HG02885 (cell line): ENCODE results near the gene TENT5C.

Source experiments
- ATAC-seq: cut with Tn5 transposase; IDR thresholded peaks from one replicate; pipeline ENCODE4 v1.9.1; 2021; ENCODE audit warnings: mild to moderate bottlenecking; ENCODE audit not compliant: unreplicated experiment, poor library complexity

TENT5C gene

DNA sequence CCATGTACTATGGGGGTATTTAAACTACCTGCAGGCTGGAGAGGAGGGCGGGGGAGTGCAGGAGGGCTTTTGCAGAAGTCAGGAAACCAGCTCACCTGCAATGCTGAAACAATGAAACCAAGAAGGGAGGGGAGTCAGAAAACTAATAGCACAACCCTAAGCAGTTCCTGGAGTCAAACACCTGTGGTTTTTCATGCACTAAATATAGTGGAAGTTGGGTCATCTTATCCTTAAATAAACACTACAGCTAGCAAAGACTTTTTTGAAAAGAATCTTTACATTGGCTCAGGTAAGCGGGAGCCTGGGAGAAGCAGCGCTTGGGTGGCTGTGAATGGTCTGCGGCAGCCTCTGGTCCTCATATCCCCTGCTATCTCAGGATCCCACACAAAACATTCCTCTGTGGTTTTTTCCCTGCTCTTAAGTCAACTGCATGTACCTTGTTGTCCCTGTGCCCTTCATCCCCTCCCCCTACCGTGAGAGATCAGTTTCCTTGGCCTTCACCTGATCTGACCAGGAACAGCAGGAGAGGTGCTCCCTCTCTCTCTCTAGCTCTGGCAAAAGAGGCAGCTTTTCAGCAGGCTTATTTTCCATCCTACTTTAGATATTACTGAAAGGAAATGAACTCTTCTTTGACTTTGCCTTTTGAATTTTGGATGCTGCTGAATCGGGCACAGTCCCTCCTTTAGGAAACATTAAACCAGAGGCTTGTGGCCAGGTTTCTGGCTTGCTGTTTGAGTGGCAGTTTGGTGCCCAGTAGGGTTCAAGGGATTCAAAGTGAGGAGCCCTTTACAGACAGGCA is 26.6 kb downstream of the TENT5C start:
- ATAC-seq = peak; percentile 68

DNA sequence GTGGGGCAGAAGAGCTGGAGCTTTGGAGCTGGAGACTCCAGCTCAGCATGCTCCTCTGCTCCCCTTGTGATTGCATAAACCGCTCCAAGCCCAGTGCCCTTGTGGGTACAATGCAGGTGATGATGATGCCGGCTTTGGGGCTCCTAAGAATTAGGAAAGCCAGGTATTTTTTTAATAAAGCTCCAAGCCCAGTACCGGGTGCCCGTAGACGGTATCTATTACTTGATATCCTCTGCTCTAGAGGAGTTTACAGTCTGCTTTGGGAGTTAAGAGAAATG is 27.2 kb downstream of the TENT5C start:
- ATAC-seq = no peak

GRCh38 chr1:117633423-117633822 is 27.6 kb downstream of the TENT5C start:
- no peak for ATAC-seq

GRCh38 chr1:117633936-117634335 is 28.1 kb downstream of the TENT5C start:
- no peak for ATAC-seq

DNA sequence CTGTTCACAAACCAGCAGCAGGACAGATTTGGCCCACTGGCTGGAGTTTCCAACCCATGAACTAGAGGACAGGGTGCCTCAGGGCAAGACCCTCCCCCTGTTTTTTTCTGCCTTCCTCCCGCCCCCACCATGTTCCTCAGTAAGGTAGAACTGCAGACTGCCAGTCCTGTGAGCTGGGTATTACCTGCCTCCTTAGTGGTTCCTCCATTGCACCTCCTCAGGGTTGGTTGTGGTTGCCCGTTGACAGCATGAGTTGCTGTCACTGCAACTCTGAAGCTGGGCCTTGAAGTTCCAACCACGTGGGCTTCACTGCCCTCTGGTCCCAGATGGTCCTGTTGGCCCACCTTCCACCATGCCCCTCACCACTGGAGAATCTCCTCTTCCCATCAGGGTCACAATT is 28.8 kb downstream of the TENT5C start:
- ATAC-seq = no peak

DNA sequence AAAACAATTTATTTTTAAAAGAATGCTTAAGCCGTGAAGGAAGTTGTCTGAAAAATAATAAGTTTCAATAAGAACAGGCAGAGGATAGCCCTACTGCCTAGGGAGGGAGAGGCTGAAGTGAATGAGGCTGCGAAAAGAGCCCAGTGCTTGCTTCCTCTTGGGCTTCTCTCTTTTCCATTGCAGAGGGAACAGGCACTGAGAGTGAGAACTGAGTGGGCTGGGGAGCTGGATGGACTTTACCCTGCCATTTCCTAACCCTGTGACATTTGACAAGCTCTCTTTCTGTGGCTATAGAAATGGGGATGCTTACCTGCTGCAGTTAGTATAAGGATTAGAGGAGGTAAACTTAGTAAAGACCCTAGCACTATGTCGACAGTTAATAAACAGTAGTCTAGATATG is 30.0 kb downstream of the TENT5C start:
- ATAC-seq = no peak

GRCh38 chr1:117636637-117637425 is 31.0 kb downstream of the TENT5C start:
- ATAC-seq = no peak

DNA sequence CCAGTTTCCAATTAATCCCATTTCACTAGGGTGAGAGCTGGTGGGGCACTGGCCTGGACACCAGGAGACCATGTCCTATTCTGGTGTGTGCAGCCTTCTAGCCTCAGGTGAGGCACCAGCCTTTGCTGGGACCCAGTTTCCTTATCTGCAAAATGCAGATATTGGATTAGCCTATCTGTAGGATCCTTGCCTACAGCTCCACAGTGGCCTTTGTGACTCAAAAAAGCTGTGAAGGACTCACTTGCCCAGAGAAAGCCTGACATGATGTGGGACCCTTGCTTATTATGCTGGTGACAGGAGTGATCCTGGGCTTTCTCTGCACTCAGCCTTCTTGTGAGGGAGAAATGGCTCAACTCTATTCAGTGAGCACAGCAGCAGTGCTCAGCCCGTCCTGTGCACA is 32.3 kb downstream of the TENT5C start:
- no peak for ATAC-seq

- no peak for ATAC-seq
These were observed 32.9 kb downstream of the TENT5C start for GRCh38 chr1:117638759-117639158.

GRCh38 chr1:117639741-117640140 is 33.9 kb downstream of the TENT5C start:
- no peak for ATAC-seq

GRCh38 chr1:117641536-117641935 is 35.7 kb downstream of the TENT5C start:
- no peak for ATAC-seq

GRCh38 chr1:117642963-117643362 is 37.1 kb downstream of the TENT5C start:
- peak; percentile 71 for ATAC-seq

DNA sequence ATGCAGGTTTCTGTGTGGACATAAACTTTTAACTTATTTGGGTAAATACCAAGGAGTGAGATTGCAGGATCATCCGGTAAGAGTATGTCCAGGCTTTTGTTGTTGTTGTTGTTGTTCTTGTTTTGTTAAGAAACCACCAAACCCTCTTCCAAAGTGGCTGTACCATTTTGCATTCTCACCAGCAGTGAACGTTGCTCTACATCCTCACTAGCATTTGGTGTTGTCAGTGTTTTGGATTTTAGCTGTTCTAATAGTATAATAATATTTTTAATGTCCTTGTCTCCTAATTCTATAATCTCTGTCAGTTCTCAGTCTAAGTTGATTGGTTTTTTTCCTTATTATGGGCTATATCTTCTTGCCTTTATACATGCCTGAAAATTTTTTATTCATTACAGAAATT is 37.8 kb downstream of the TENT5C start:
- no peak for ATAC-seq

- peak; percentile 88 for ATAC-seq
These were observed 39.0 kb downstream of the TENT5C start for GRCh38 chr1:117644696-117645311.

GRCh38 chr1:117645343-117645742 is 39.5 kb downstream of the TENT5C start:
- no peak for ATAC-seq

DNA sequence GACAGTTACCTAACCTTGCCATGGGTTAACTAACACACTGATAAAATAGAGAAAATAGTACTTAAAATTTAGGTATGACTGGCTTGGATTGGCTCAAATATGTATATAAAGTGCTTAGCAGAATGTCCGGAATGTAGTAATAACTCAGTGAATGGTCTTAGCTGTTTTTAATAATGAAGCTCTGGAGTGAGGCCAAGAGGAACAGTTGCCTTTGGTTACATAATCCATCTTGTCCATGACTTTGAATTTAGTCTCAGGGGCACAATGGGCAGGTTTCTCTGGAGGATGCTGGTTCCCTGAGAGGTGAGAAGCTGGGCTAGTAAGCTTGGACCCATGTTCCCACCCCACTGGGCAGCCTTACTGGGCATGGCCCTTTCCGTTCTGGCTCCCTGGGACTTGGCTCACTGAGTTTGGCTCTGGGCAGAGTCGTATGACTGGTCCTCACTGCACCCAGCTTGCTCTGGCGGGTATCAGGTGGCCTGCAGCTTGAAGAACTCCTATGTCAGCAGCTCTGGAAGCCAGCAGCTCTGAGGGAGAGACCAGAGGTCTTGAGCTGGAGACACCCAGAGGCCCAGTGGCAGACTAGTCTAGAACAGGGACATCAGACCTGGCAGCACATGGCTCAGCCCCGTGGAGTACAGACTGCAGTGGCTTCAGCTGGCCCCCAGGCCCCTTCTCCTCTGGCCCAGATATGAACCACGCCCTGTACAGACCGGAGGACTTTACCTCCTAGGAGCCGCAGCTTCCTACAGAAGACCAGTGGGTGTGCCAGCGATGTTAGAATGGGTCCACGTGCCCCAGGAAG is 40.4 kb downstream of the TENT5C start:
- ATAC-seq = no peak

DNA sequence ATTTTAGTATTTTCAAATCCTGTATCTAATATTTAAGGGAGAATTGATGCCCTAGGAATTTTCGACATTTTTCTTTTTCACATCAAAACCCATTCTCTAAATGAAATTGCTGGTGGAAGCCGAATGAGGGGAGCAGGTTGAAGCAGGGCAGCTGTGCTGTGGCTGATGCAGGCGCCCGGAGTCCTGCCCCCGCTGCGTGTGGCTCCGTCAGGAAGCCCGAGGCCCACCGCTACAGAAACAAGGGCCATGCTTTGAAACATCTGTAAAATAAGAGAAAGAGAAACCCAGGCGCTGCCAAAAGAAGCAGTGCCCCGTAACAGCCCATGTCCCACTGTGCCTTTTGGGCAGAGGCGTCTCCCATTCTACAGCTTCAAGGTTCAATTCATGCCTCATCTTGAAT is 41.1 kb downstream of the TENT5C start:
- no peak for ATAC-seq

DNA sequence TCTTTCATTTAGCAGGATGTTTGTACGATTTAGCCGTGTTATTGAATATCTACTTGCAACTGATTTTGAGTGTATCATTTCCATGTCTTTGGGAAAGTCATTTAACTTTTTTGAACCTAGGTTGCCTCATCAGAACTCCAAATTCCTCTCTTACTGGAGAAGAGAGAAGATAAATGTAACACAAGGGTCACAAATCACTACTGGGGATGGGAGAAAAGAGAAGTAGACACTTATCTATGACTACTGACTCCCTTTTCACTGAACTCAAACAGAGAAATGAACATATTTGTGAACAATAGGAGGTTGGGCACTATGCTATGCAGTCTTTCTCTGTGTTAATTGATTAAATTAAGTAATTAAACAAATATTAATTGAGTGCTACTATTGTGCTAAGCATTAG is 42.2 kb downstream of the TENT5C start:
- ATAC-seq = no peak

GRCh38 chr1:117650840-117651568 is 45.2 kb downstream of the TENT5C start:
- no peak for ATAC-seq

GRCh38 chr1:117651616-117652015 is 45.8 kb downstream of the TENT5C start:
- no peak for ATAC-seq
